Upper lobe of left lung (tissue), 4 donors: ENCODE data around the gene IL18.

Experiments
- CTCF ChIP-seq, 6 experiments: fragments of 450-650 bp in 4 of 6; fragments of 200-600 bp in 2 of 6; sonication (generic) in 2 of 6; IDR thresholded peaks; one replicate each; pipeline ENCODE4 v1.5.1; 2016 to 2019; ENCODE audit warnings: antibody characterized with exemption in 6 of 6
- POLR2A ChIP-seq, 4 donors: fragments of 450-650 bp; IDR thresholded peaks; one replicate each; pipeline ENCODE4 v1.5.1; 2016 to 2017; ENCODE audit warnings: antibody characterized with exemption in 4 of 4, mild to moderate bottlenecking in 2 of 4

GRCh38 chr11:112114460-112114859, 49.4 kb downstream of the IL18 start:
- TF ChIP-seq CTCF (IDR thresholded peaks at IDR 0.05) (no peak), POLR2A (IDR thresholded peaks at IDR 0.05) (no peak)
